Measurements from ENCODE around the gene SLF2.

- TF ChIP-seq POLR2AphosphoS5 (IDR thresholded peaks at IDR 0.05) (no peak), POLR2A (IDR thresholded peaks at IDR 0.05) (no peak)
Observed at GRCh38 chr10:100907175-100907574, 5.6 kb upstream of the SLF2 start.
